HepG2 (cell line): ENCODE results near the gene CTDNEP1. TPM values are rescaled to one million over a fixed set of nuclear protein-coding genes. Genes with fewer than 3 reads are reported as not detected.

Experiments used
- ADNP ChIP-seq: sonication (generic); formaldehyde crosslinking; IDR thresholded peaks from 2 replicates; pipeline ENCODE4 v1.4.0; 2020; ENCODE audit warnings: missing genetic modification reagents
- ARNTL ChIP-seq: sonication (generic); formaldehyde crosslinking; IDR thresholded peaks from 2 replicates; pipeline ENCODE4 v1.4.0; 2020; ENCODE audit warnings: mild to moderate bottlenecking, missing genetic modification reagents
- BRD4 ChIP-seq: sonication (generic); formaldehyde crosslinking; IDR thresholded peaks from 2 replicates; pipeline ENCODE4 v1.4.0; 2020; ENCODE audit warnings: missing genetic modification reagents
- ELF1 ChIP-seq: sonication (generic); formaldehyde crosslinking; IDR thresholded peaks from 2 replicates; pipeline ENCODE4 v1.4.0; 2020; ENCODE audit warnings: missing genetic modification reagents
- ETV5 ChIP-seq: IDR thresholded peaks from 2 replicates; pipeline ENCODE4 v1.6.1; 2018; ENCODE audit warnings: missing biosample characterization, missing genetic modification reagents, inconsistent platforms, borderline replicate concordance
- KIAA2018 ChIP-seq: sonication (generic); formaldehyde crosslinking; IDR thresholded peaks from 2 replicates; pipeline ENCODE4 v1.5.0; 2020; ENCODE audit warnings: mild to moderate bottlenecking, missing genetic modification reagents, borderline replicate concordance
- KLF9 ChIP-seq: IDR thresholded peaks from 2 replicates; pipeline ENCODE4 v1.6.1; 2016; ENCODE audit warnings: low read depth
- MLLT10 ChIP-seq: sonication (generic); formaldehyde crosslinking; IDR thresholded peaks from 2 replicates; pipeline ENCODE4 v1.4.0; 2020; ENCODE audit warnings: missing genetic modification reagents
- SMAD9 ChIP-seq: sonication (generic); formaldehyde crosslinking; IDR thresholded peaks from 2 replicates; pipeline ENCODE4 v1.5.1; 2020; ENCODE audit warnings: mild to moderate bottlenecking, missing genetic modification reagents
- SP2 ChIP-seq: sonication (generic); formaldehyde crosslinking; IDR thresholded peaks from 2 replicates; pipeline ENCODE4 v1.5.1; 2020; ENCODE audit warnings: mild to moderate bottlenecking, missing genetic modification reagents
- SUZ12 ChIP-seq: fragments of 150-350 bp; IDR thresholded peaks from 2 replicates; pipeline ENCODE4 v1.6.1; 2014; ENCODE audit warnings: low read depth, low read length
- UBTF ChIP-seq: sonication (generic); formaldehyde crosslinking; IDR thresholded peaks from 2 replicates; pipeline ENCODE4 v1.4.0; 2020; ENCODE audit warnings: mild to moderate bottlenecking, missing genetic modification reagents
- ZKSCAN5 ChIP-seq: sonication (generic); formaldehyde crosslinking; IDR thresholded peaks from 2 replicates; pipeline ENCODE4 v1.5.1; 2020; ENCODE audit warnings: mild to moderate bottlenecking, missing genetic modification reagents
- ZNF232 ChIP-seq: sonication (generic); formaldehyde crosslinking; IDR thresholded peaks from 2 replicates; pipeline ENCODE4 v1.4.0; 2020; ENCODE audit warnings: missing genetic modification reagents, borderline replicate concordance
- ZNF263 ChIP-seq: sonication (generic); formaldehyde crosslinking; IDR thresholded peaks from 2 replicates; pipeline ENCODE4 v1.4.0; 2020; ENCODE audit warnings: missing genetic modification reagents
- ZNF296 ChIP-seq: sonication (generic); formaldehyde crosslinking; conservative IDR thresholded peaks from 2 replicates; pipeline ENCODE4 v1.5.0; 2020; ENCODE audit warnings: mild to moderate bottlenecking, missing genetic modification reagents
- ZNF317 ChIP-seq: sonication (generic); formaldehyde crosslinking; IDR thresholded peaks from 2 replicates; pipeline ENCODE4 v1.5.0; 2020; ENCODE audit warnings: mild to moderate bottlenecking, missing genetic modification reagents
- ZNF569 ChIP-seq: sonication (generic); formaldehyde crosslinking; IDR thresholded peaks from 2 replicates; pipeline ENCODE4 v1.5.0; 2020; ENCODE audit warnings: mild to moderate bottlenecking, missing genetic modification reagents, moderate library complexity, borderline replicate concordance
- ZNF670 ChIP-seq: sonication (generic); formaldehyde crosslinking; IDR thresholded peaks from 2 replicates; pipeline ENCODE4 v1.8.0; 2022; ENCODE audit warnings: mild to moderate bottlenecking, missing genetic modification reagents, borderline replicate concordance
- ZNF839 ChIP-seq: sonication (generic); formaldehyde crosslinking; IDR thresholded peaks from 2 replicates; pipeline ENCODE4 v1.4.0; 2020; ENCODE audit warnings: missing genetic modification reagents, mild to moderate bottlenecking, borderline replicate concordance
- polyA plus RNA-seq, 8 experiments: library from polyadenylated mRNA; depleted of rRNA in 3 of 8; stranded (reverse) in 7 of 8; unstranded in 1 of 8; fragments of >200 nt; fragmentation: Illumina TruSeq in 4 of 8; extraction: Trizol in 4 of 8; gene quantifications; 2 replicates each; pipeline versions ENCODE4 v1.2.1 to v1.2.3, GENCODE V29; 2011 to 2016; ENCODE audit warnings: low read depth in 4 of 8, missing spikeins in 1 of 8, mixed read lengths in 1 of 8; ENCODE audit not compliant: insufficient read depth in 1 of 8
- total RNA-seq, 5 experiments: library from RNA; depleted of rRNA; stranded (reverse); fragments of >200 nt; fragmentation: Illumina TruSeq; extraction: Trizol; gene quantifications; 2 replicates each; pipeline ENCODE4 v1.2.3, GENCODE V29; 2016; ENCODE audit warnings: low read depth in 1 of 5

The CTDNEP1 gene
- total and polyA plus RNA-seq, 2 of the 13 experiments (the other 11 are each of a cell fraction or from before 2014, with no cell fraction given), result 19.8 to 118 TPM

- TF ChIP-seq UBTF (CRISPR knock-in tag) (peak; percentile 20; the same call in 1 of the 2 replicates), KIAA2018 (CRISPR knock-in tag) (no peak), ZNF670 (CRISPR knock-in tag) (0 out of 2 replicates have a peak, but pooled peaks have one; percentile 66), ZNF317 (no peak), ZNF296 (CRISPR knock-in tag) (no peak), ZNF839 (CRISPR knock-in tag) (peak; percentile 81; the same call in 1 of the 2 replicates), ZNF263 (CRISPR knock-in tag) (peak; percentile 66; the same call in 1 of the 2 replicates), SMAD9 (CRISPR knock-in tag) (0 out of 2 replicates have a peak, but pooled peaks have one; percentile 32), ZKSCAN5 (no peak), ADNP (CRISPR knock-in tag) (no peak), ELF1 (peak; percentile 30; the same call in 1 of the 2 replicates), ETV5 (peak; percentile 28; the same call in 1 of the 2 replicates), MLLT10 (CRISPR knock-in tag) (no peak), SUZ12 (no peak), BRD4 (peak; percentile 93), ARNTL (CRISPR knock-in tag) (peak; percentile 92), ZNF232 (0 out of 2 replicates have a peak, but pooled peaks have one; percentile 60), ZNF569 (CRISPR knock-in tag) (no peak), SP2 (peak; percentile 52; the same call in 1 of the 2 replicates), KLF9 (CRISPR knock-in tag) (peak; percentile 73; the same call in 1 of the 2 replicates)
Observed at GRCh38 chr17:7234083-7234951, 17.2 kb downstream of the CTDNEP1 start, which contains the start of gene DVL2 (continued).
